Measurements from ENCODE around the gene ATP4B.
"Not testable (repeated sequence)": the region's sequence is repeated elsewhere in the genome, so short reads cannot be mapped to it uniquely, and the experiment has no call there.

The ATP4B gene

GRCh38 chr13:113639616-113640262 lies 18.3 kb downstream of the ATP4B start:
- no peak for DNase-seq

GRCh38 chr13:113638806-113639205 lies 19.2 kb downstream of the ATP4B start:
- DNase-seq, result no peak

GRCh38 chr13:113638173-113638746 lies 19.7 kb downstream of the ATP4B start:
- DNase-seq, result no peak

GRCh38 chr13:113637262-113638160 lies 20.5 kb downstream of the ATP4B start:
- no peak for DNase-seq

GRCh38 chr13:113636266-113636963 lies 21.6 kb downstream of the ATP4B start:
- no peak for DNase-seq

- no peak for DNase-seq
These were observed 22.3 kb downstream of the ATP4B start for GRCh38 chr13:113635709-113636108.

GRCh38 chr13:113635048-113635420 lies 23.0 kb downstream of the ATP4B start:
- no peak for DNase-seq

- no peak for DNase-seq
These were observed 23.5 kb downstream of the ATP4B start for GRCh38 chr13:113634279-113635047.

- DNase-seq, result no peak
These were observed 24.5 kb downstream of the ATP4B start for GRCh38 chr13:113633485-113633873.

- DNase-seq, result no peak
These were observed 25.1 kb downstream of the ATP4B start for GRCh38 chr13:113632706-113633484.

- DNase-seq, result no peak
These were observed 26.5 kb downstream of the ATP4B start for GRCh38 chr13:113631341-113632095.

- peak; percentile 90 for DNase-seq
These were observed 27.2 kb downstream of the ATP4B start for GRCh38 chr13:113630804-113631203.

- DNase-seq, result peak; percentile 95
These were observed 27.7 kb downstream of the ATP4B start for GRCh38 chr13:113630296-113630695.

GRCh38 chr13:113629866-113630265 lies 28.1 kb downstream of the ATP4B start:
- DNase-seq, result peak; percentile 77

- DNase-seq, result no peak
These were observed 29.4 kb downstream of the ATP4B start for GRCh38 chr13:113628291-113629270.

GRCh38 chr13:113627136-113627535 lies 30.9 kb downstream of the ATP4B start:
- no peak for DNase-seq

- no peak for DNase-seq
These were observed 31.9 kb downstream of the ATP4B start for GRCh38 chr13:113625965-113626721.

- DNase-seq, result not testable (repeated sequence)
These were observed 33.2 kb downstream of the ATP4B start for GRCh38 chr13:113624640-113625304.

All from NCI-H146 (cell line).